ENCODE measurements around the gene RAD51B. TPM values are rescaled to one million over a fixed set of nuclear protein-coding genes. Genes with fewer than 3 reads are reported as not detected.

RAD51B gene
- total RNA-seq, 2 donors from 2014 or later: 22.8 to 33.8 TPM

GRCh38 chr14:68199554-68200151 is 380.1 kb downstream of the RAD51B start:
- Mint-ChIP-seq H3K36me3 (ENCODE audit: low read depth) (no peaks in the 10 kb centered on the region), H3K9me3 (no peaks in the 10 kb centered on the region), H3K27ac (peak overlapping the region; percentile 67), H3K4me1 (peaks cover 33% of the 10 kb centered on the region), H3K27me3 (ENCODE audit: insufficient read depth) (no peaks in the 10 kb centered on the region), H3K4me3 (no peak overlapping the region)
- H3K9me3 ChIP-seq (ENCODE audit: control insufficient read depth, low read length): no peaks in the 10 kb centered on the region
- WGBS, 2 experiments (ENCODE audit: insufficient coverage in 1 of 2, insufficient read length in 1 of 2): 73 to 74% methylated on average over 6 to 8 of the region's 8 CpGs
- no peaks in the 10 kb centered on the region for H3K36me3 ChIP-seq (ENCODE audit: control insufficient read depth, insufficient read depth, low read length)
- no peak for TF ChIP-seq CTCF (conservative IDR thresholded peaks at IDR 0.05)
- H3K4me3 ChIP-seq (ENCODE audit: low read length): no peak overlapping the region
- no peaks in the 10 kb centered on the region for H3K27me3 ChIP-seq (ENCODE audit: control insufficient read depth, insufficient read depth, low read length, poor library complexity, severe bottlenecking)
- H3K4me1 ChIP-seq (ENCODE audit: control insufficient read depth, insufficient read depth, low read length): peaks cover 3% of the 10 kb centered on the region
- peak overlapping the region; percentile 92 for H3K27ac ChIP-seq (ENCODE audit: low read depth, low read length)
- H3K9ac ChIP-seq (ENCODE audit: extremely low read depth, low read length, poor library complexity, severe bottlenecking): no peak overlapping the region
- DNase-seq: peak; percentile 72

GRCh38 chr14:68203871-68204270 is 384.3 kb downstream of the RAD51B start:
- no peaks in the 10 kb centered on the region for H3K9me3 Mint-ChIP-seq
- no peak overlapping the region for H3K9ac ChIP-seq (ENCODE audit: extremely low read depth, low read length, poor library complexity, severe bottlenecking)
- no peak for DNase-seq
- no peak overlapping the region for H3K27ac Mint-ChIP-seq
- no peaks in the 10 kb centered on the region for H3K27me3 Mint-ChIP-seq (ENCODE audit: insufficient read depth)
- no peaks in the 10 kb centered on the region for H3K27me3 ChIP-seq (ENCODE audit: control insufficient read depth, insufficient read depth, low read length, poor library complexity, severe bottlenecking)
- no peaks in the 10 kb centered on the region for H3K9me3 ChIP-seq (ENCODE audit: control insufficient read depth, low read length)
- TF ChIP-seq CTCF (conservative IDR thresholded peaks at IDR 0.05): no peak
- no peaks in the 10 kb centered on the region for H3K36me3 ChIP-seq (ENCODE audit: control insufficient read depth, insufficient read depth, low read length)
- no peak overlapping the region for H3K4me3 ChIP-seq (ENCODE audit: low read length)
- H3K4me1 Mint-ChIP-seq: peaks cover 14% of the 10 kb centered on the region
- H3K4me3 Mint-ChIP-seq: no peak overlapping the region
- no peaks in the 10 kb centered on the region for H3K36me3 Mint-ChIP-seq (ENCODE audit: low read depth)
- H3K27ac ChIP-seq (ENCODE audit: low read depth, low read length): no peak overlapping the region
- peaks cover 3% of the 10 kb centered on the region for H3K4me1 ChIP-seq (ENCODE audit: control insufficient read depth, insufficient read depth, low read length)

GRCh38 chr14:68208218-68208617 is 388.6 kb downstream of the RAD51B start:
- no peak overlapping the region for H3K9ac ChIP-seq (ENCODE audit: extremely low read depth, low read length, poor library complexity, severe bottlenecking)
- H3K4me1 Mint-ChIP-seq: peaks cover 12% of the 10 kb centered on the region
- no peaks in the 10 kb centered on the region for H3K36me3 ChIP-seq (ENCODE audit: control insufficient read depth, insufficient read depth, low read length)
- no peak overlapping the region for H3K27ac ChIP-seq (ENCODE audit: low read depth, low read length)
- H3K27me3 ChIP-seq (ENCODE audit: control insufficient read depth, insufficient read depth, low read length, poor library complexity, severe bottlenecking): no peaks in the 10 kb centered on the region
- no peaks in the 10 kb centered on the region for H3K9me3 Mint-ChIP-seq
- TF ChIP-seq CTCF (conservative IDR thresholded peaks at IDR 0.05): no peak
- no peaks in the 10 kb centered on the region for H3K4me1 ChIP-seq (ENCODE audit: control insufficient read depth, insufficient read depth, low read length)
- H3K27me3 Mint-ChIP-seq (ENCODE audit: insufficient read depth): no peaks in the 10 kb centered on the region
- H3K27ac Mint-ChIP-seq: no peak overlapping the region
- H3K36me3 Mint-ChIP-seq (ENCODE audit: low read depth): no peaks in the 10 kb centered on the region
- no peak for DNase-seq
- no peak overlapping the region for H3K4me3 Mint-ChIP-seq
- WGBS, 2 experiments (ENCODE audit: insufficient coverage in 1 of 2, insufficient read length in 1 of 2): 100% methylated on average over 1 of the region's 1 CpG; no CpG with 5 or more reads in 1 of the 2 experiments
- H3K4me3 ChIP-seq (ENCODE audit: low read length): no peak overlapping the region
- no peaks in the 10 kb centered on the region for H3K9me3 ChIP-seq (ENCODE audit: control insufficient read depth, low read length)

Measured in endodermal cell (in vitro differentiated cells).